GM12872 (cell line): ENCODE data around the gene GTF2F1.

Experiments used
- CTCF ChIP-seq: IDR thresholded peaks from 3 replicates; pipeline ENCODE4 v1.5.1; 2011; ENCODE audit warnings: low read depth, mild to moderate bottlenecking, low read length, moderate library complexity; ENCODE audit not compliant: insufficient read depth

Gene GTF2F1

GRCh38 chr19:6362027-6362350, 31.0 kb downstream of the GTF2F1 start:
- no peak for TF ChIP-seq CTCF

- no peak for TF ChIP-seq CTCF
These were observed 33.2 kb downstream of the GTF2F1 start for GRCh38 chr19:6359568-6360341.

- no peak for TF ChIP-seq CTCF
These were observed 35.0 kb downstream of the GTF2F1 start for GRCh38 chr19:6358003-6358402.

GRCh38 chr19:6357174-6357573, 35.8 kb downstream of the GTF2F1 start:
- TF ChIP-seq CTCF: no peak

- peak; percentile 25; the same call in 1 of the 3 replicates for TF ChIP-seq CTCF
These were observed 38.8 kb downstream of the GTF2F1 start for GRCh38 chr19:6354098-6354674.

- no peak for TF ChIP-seq CTCF
These were observed 40.4 kb downstream of the GTF2F1 start for GRCh38 chr19:6352381-6353165.

- no peak for TF ChIP-seq CTCF
These were observed 42.3 kb downstream of the GTF2F1 start for GRCh38 chr19:6350688-6351087.
